Transverse colon (tissue), 3 donors: ENCODE data around the gene MSANTD3.

Experiments
- CTCF ChIP-seq, 5 experiments: fragments of 200-600 bp in 3 of 5; fragments of 450-650 bp in 2 of 5; sonication (generic) in 3 of 5; IDR thresholded peaks; 1 replicate in 2 of 5; 2 replicates in 3 of 5; pipeline ENCODE4 v1.5.1; 2016 to 2017; ENCODE audit warnings: antibody characterized with exemption in 5 of 5, inconsistent platforms in 3 of 5, mild to moderate bottlenecking in 2 of 5, moderate library complexity in 1 of 5
- EP300 ChIP-seq: sonication (generic); formaldehyde crosslinking; IDR thresholded peaks from one replicate; pipeline ENCODE4 v1.6.1; 2017; ENCODE audit warnings: antibody characterized with exemption, low read depth
- POLR2A ChIP-seq: fragments of 450-650 bp; IDR thresholded peaks from one replicate; pipeline ENCODE4 v1.6.1; 2016; ENCODE audit warnings: antibody characterized with exemption, mild to moderate bottlenecking, moderate library complexity

GRCh38 chr9:100417815-100418214 lies 9.1 kb upstream of the MSANTD3 start:
- no peak for TF ChIP-seq CTCF (IDR thresholded peaks at IDR 0.05)
- TF ChIP-seq POLR2A = no peak
- no peak for TF ChIP-seq EP300
